HUES6 (cell line): ENCODE results near the gene ADSS1.
A peak's percentile ranks its signal among the peaks of the same experiment; 100 is the strongest.

Source experiments
- H3K27ac ChIP-seq: 2 replicates; pipeline ENCODE4 v1.7.0; 2013; ENCODE audit warnings: low read depth, mild to moderate bottlenecking, low read length, inconsistent platforms
- H3K27me3 ChIP-seq: 2 replicates; pipeline ENCODE4 v1.6.1; 2013; ENCODE audit warnings: low read length; ENCODE audit not compliant: control insufficient read depth, insufficient read depth
- H3K36me3 ChIP-seq: 2 replicates; pipeline ENCODE4 v1.6.1; 2013; ENCODE audit warnings: low read length; ENCODE audit not compliant: control insufficient read depth, insufficient read depth
- H3K4me1 ChIP-seq: 2 replicates; pipeline ENCODE4 v1.6.1; 2013; ENCODE audit warnings: low read length; ENCODE audit not compliant: control insufficient read depth, insufficient read depth
- H3K4me3 ChIP-seq: 2 replicates; pipeline ENCODE4 v1.5.1; 2013; ENCODE audit warnings: low read depth, low read length
- H3K9ac ChIP-seq: one replicate; pipeline ENCODE4 v1.6.1; 2013; ENCODE audit warnings: mild to moderate bottlenecking, low read length
- H3K9me3 ChIP-seq: 2 replicates; pipeline ENCODE4 v1.6.1; 2013; ENCODE audit warnings: low read depth, low read length; ENCODE audit not compliant: control insufficient read depth, insufficient read depth

Gene ADSS1

DNA sequence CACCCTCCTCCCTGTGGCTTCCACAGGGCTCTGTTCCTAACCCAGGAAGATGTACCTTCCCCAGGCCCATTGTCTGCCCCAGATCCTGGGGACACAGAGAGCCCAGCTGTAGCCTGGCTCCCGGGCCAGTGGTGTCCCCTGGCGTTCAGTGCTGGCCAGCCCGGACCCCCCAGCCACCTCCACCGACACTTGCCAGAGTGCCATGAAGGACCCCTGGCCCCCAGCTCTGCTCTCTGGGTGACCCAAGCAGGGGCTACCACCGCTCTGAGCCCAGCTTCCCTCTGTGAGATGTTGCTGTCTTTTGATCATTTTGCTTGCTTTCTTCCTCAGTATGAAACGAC is 28.4 kb upstream of the ADSS1 start:
- H3K27me3 ChIP-seq = no peaks in the 10 kb centered on the region
- peaks cover 19% of the 10 kb centered on the region for H3K36me3 ChIP-seq
- H3K4me3 ChIP-seq = no peak overlapping the region
- peaks cover 67% of the 10 kb centered on the region for H3K4me1 ChIP-seq
- H3K27ac ChIP-seq = peak overlapping the region; percentile 40; the same call in 1 of the 2 replicates
- peak overlapping the region; percentile 23 for H3K9ac ChIP-seq
- H3K9me3 ChIP-seq = no peaks in the 10 kb centered on the region

DNA sequence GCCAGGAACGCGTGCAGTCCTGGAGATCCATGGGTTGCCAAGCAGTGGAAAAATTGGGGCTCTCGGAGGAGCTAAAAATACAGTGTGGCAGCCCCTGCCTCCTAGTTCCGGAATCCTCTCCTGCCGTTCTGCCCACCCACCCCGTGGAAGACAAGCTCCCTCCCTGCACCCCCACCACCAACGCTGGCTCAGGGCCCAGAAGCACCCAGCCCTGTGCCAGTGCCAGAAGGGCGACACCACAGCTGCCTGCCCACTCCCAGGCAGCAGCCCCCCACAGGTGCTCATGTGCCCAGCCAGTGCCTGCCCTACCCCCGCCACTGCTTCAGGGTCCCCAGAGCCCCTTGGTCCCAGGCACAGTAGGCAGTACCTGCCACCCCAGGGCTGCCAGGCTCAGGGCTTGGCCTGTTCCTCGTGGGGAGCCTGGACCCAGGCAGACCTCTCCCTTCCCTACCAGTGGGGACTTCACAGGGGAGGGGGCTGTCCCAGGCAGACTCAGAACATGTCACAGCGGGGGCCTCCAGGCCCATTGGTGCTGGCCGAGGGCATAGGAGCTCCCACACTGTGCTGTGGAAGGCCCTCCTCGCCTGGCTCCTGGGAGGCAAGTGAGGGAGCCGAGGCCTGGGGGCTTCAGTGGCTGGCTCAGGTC is 27.2 kb upstream of the ADSS1 start:
- no peaks in the 10 kb centered on the region for H3K27me3 ChIP-seq
- H3K36me3 ChIP-seq = peaks cover 26% of the 10 kb centered on the region
- H3K27ac ChIP-seq = peak overlapping the region; percentile 9; the same call in 1 of the 2 replicates
- no peaks in the 10 kb centered on the region for H3K9me3 ChIP-seq
- peak overlapping the region; percentile 7 for H3K9ac ChIP-seq
- peaks cover 59% of the 10 kb centered on the region for H3K4me1 ChIP-seq
- no peak overlapping the region for H3K4me3 ChIP-seq

DNA sequence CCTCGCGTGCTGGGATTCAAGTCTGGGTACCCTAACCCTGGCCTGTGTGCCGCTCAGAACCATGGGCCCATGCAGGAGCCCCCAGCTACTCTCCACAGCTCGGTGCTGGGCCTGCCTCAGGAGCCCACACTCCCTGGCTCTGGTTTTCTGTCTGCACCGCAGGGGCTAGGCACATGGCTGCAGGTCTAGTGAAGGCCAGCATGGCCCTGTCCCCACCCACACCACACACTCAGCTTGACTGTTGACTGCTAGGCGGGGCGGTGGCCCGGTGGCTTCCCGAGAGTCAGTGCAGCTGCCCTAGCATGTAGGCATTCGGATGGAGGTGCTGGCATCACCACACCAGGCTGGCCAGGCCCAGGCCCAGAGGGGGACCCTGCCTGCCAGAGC is 26.7 kb upstream of the ADSS1 start:
- no peaks in the 10 kb centered on the region for H3K9me3 ChIP-seq
- H3K4me1 ChIP-seq = peaks cover 59% of the 10 kb centered on the region
- H3K9ac ChIP-seq = peak overlapping the region; percentile 7
- peak overlapping the region; percentile 9; the same call in 1 of the 2 replicates for H3K27ac ChIP-seq
- H3K4me3 ChIP-seq = no peak overlapping the region
- peaks cover 27% of the 10 kb centered on the region for H3K36me3 ChIP-seq
- H3K27me3 ChIP-seq = no peaks in the 10 kb centered on the region

DNA sequence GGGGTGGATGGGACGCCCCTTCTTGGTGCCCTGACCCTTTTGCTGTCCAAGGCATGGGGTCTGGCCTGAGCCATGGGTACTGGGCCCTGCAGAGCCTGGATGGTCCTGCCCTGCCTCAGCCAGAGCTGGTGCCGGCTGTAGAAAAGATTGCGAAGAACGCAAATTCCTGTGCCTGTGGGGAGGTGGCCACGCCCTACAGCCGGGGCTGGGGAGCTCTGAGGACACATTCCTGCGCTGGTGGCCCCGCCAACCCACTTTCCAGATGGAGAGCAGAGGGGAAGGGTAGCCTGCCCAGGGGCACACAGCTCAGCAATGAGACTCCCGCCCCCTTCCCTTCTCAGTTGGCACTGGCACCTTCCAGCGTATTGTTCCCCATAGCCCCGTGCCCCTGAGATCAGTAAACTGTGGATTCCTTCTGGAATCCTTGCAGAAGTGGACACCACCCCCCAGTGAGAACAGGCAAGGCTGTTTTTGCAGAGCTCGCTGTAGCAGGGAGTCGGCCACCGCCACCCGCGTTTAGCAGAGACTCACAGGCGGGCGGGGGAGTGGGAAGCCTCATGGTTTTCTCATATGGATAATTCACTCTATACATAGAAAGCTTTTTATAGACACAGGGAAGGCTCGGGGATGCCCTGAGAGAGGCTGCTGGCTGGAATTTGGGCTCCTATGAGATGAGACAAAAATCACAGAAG is 26.0 kb upstream of the ADSS1 start:
- H3K9me3 ChIP-seq = no peaks in the 10 kb centered on the region
- peak overlapping the region; percentile 9; the same call in 1 of the 2 replicates for H3K27ac ChIP-seq
- no peaks in the 10 kb centered on the region for H3K27me3 ChIP-seq
- no peak overlapping the region for H3K4me3 ChIP-seq
- H3K4me1 ChIP-seq = peaks cover 59% of the 10 kb centered on the region
- H3K36me3 ChIP-seq = peaks cover 31% of the 10 kb centered on the region
- no peak overlapping the region for H3K9ac ChIP-seq

DNA sequence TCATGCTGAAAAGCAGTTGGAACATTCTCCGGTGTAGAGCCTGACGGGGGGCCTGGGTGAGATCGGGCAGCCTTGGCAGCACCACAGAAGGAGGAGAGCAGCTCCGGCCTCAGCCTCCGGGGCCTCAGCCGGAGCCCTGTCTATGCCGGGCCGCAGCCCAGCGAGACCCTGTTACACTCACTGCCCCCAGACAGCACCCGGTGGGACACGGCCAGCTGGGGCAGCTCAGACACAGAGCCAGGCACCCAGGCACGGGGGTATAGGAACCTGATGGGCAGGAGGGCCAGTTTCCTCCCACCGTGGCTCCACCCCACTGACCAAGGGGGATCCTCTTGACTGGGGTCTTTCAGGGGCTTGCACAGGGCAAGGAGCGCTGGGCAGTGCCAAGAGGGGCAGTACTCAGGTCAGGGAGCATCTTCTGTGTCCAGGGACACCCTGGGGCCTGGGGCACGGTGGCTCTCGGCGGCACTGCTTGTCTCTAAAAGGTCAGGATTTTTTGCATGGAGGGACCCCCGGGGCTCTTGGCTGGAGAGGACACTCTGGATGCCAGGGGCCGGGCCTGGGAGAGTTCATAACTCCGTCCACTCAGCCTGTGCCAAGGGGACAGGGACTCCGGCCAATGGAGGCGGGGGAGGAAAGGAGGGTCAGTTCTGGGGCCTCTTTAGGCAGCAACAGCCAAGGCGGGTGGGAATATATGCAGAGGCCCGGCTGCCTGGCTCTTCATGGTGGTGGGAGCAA is 25.2 kb upstream of the ADSS1 start:
- H3K36me3 ChIP-seq = peaks cover 40% of the 10 kb centered on the region
- H3K27me3 ChIP-seq = no peaks in the 10 kb centered on the region
- H3K4me1 ChIP-seq = peaks cover 56% of the 10 kb centered on the region
- no peak overlapping the region for H3K27ac ChIP-seq
- peaks cover 6% of the 10 kb centered on the region for H3K9me3 ChIP-seq
- no peak overlapping the region for H3K9ac ChIP-seq
- H3K4me3 ChIP-seq = no peak overlapping the region

DNA sequence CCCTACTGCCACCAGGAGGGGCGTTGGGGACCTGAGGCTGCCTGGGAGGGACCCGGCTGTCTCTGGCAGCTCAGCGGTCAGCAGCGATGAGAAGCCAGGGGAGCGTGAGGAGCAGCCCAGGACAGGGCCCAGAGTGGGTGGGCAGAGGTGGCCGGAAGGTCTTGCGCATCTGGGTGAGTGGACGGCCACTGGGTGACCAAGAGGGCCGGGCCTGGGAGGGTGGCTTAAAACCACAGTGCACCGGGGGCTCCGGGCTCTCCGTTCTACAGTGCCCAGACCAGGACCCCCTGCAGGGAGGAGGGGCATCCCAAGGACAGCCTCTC is 24.6 kb upstream of the ADSS1 start:
- peaks cover 45% of the 10 kb centered on the region for H3K36me3 ChIP-seq
- H3K4me1 ChIP-seq = peaks cover 51% of the 10 kb centered on the region
- no peak overlapping the region for H3K9ac ChIP-seq
- H3K27ac ChIP-seq = no peak overlapping the region
- H3K27me3 ChIP-seq = no peaks in the 10 kb centered on the region
- no peak overlapping the region for H3K4me3 ChIP-seq
- peaks cover 11% of the 10 kb centered on the region for H3K9me3 ChIP-seq

DNA sequence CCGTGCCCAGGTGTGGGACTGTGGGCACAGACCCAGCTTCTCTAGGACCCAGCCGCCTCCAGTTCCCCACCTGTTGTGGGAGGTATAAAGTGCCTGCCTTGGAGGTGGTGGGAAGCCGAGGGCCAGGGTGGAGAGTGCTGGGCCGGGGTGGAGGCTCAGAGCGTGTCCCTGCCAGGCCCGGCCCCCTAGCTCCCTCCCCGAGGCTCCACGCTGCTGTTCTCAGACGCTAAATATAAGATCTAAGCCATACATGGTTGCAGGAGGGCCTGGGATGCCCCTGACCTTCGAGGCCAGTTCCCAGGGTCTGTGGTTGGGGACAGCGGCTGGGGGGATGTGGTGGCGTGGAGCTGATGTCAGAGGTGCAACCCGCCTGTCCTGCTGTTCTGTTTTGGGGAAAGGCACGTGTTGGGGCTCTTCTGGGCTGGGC is 23.8 kb upstream of the ADSS1 start:
- Histone ChIP-seq H3K4me3 (no peak overlapping the region), H3K36me3 (peaks cover 51% of the 10 kb centered on the region), H3K4me1 (peaks cover 43% of the 10 kb centered on the region), H3K9ac (peak overlapping the region; percentile 20), H3K27ac (0 out of 2 replicates have a peak overlapping the region, but pooled peaks have one; percentile 42), H3K27me3 (no peaks in the 10 kb centered on the region), H3K9me3 (peaks cover 16% of the 10 kb centered on the region)

DNA sequence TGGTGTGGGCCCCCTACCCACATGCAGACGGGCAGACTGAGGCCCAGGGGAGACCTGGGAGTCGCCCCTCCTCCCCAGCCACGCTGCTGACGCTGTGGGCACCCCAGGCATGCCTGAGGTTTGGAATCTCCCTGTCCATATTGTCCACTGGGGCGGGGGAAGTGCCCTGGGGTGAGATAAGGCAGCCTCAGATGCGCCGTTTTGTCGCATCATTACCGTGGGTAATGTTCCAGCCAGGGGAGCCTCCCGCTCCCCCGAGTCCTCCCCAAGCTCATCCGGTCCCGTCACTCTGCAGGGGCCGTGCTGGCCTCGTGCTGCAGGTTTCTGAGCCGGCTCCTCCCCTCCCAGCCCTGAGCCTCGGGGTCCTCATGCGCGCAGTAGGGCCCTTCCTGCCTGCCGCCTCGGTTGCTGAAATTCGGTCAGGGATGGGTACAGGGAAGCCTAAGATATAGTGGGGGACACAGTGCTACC is 23.2 kb upstream of the ADSS1 start:
- Histone ChIP-seq H3K27me3 (no peaks in the 10 kb centered on the region), H3K36me3 (peaks cover 54% of the 10 kb centered on the region), H3K9ac (peak overlapping the region; percentile 20), H3K9me3 (peaks cover 16% of the 10 kb centered on the region), H3K4me3 (no peak overlapping the region), H3K4me1 (peaks cover 38% of the 10 kb centered on the region), H3K27ac (0 out of 2 replicates have a peak overlapping the region, but pooled peaks have one; percentile 42)

DNA sequence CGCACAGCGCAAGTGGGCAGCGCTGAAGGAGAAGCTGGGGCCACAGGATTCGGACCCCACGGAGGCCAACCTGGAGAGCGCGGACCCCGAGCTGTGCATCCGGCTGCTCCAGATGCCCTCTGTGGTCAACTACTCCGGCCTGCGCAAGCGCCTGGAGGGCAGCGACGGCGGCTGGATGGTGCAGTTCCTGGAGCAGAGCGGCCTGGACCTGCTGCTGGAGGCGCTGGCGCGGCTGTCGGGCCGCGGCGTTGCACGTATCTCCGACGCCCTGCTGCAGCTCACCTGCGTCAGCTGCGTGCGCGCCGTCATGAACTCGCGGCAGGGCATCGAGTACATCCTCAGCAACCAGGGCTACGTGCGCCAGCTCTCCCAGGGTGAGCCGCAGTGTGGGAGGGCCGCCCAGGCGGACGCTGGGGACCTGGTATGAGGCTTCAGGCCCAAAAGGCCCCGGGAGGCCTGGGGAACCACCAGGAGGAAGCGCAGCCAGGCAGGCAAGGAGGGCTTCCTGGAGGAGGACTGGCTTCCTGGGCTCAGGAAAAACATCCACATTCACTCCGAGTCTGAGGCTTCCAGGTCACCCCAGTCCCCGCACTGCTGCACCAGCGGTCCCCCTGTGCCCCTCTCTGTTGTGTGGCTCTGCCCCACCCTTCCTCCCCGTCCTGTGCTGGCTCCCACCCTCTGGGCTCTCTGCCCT is 22.5 kb upstream of the ADSS1 start:
- Histone ChIP-seq H3K36me3 (peaks cover 52% of the 10 kb centered on the region), H3K27ac (no peak overlapping the region)

DNA sequence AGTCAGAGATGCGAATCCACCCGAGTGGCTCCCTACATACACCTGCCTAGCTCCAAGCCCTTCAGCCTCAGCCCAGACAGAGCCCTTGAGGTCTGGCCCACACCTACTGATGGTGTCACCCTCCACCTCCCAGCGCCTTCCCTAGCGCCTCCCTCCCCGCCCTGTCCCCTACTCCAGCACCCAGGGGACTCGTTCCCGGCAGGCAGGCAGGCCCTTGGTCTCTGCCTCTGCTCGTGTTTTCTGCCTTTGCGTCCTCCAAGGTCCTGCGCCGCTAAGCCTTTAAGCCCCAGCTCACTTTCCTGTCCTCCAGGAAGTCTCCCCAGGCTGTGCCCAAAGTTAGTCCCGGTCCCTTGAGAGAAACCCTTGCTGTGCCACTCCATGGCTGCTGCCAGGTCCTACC is 21.9 kb upstream of the ADSS1 start:
- H3K9ac ChIP-seq = no peak overlapping the region
- peaks cover 16% of the 10 kb centered on the region for H3K9me3 ChIP-seq
- H3K4me3 ChIP-seq = no peak overlapping the region
- peaks cover 50% of the 10 kb centered on the region for H3K36me3 ChIP-seq
- no peaks in the 10 kb centered on the region for H3K27me3 ChIP-seq
- H3K4me1 ChIP-seq = peaks cover 42% of the 10 kb centered on the region
- H3K27ac ChIP-seq = no peak overlapping the region

More for the DNA sequence above, 22.5 kb upstream of the ADSS1 start:
- Histone ChIP-seq H3K9me3 (peaks cover 16% of the 10 kb centered on the region), H3K4me1 (peaks cover 40% of the 10 kb centered on the region), H3K4me3 (no peak overlapping the region), H3K27me3 (no peaks in the 10 kb centered on the region), H3K9ac (no peak overlapping the region)
